HG02571 (cell line): Measurements from ENCODE around the gene RAPGEF1.

Experiments
- ATAC-seq: cut with Tn5 transposase; IDR thresholded peaks from one replicate; pipeline ENCODE4 v1.9.1; 2021; ENCODE audit warnings: mild to moderate bottlenecking, moderate library complexity; ENCODE audit not compliant: unreplicated experiment

RAPGEF1 gene

GRCh38 chr9:131732061-131732526 is 7.8 kb downstream of the RAPGEF1 start:
- no peak for ATAC-seq

- no peak for ATAC-seq
Measured at GRCh38 chr9:131731644-131732043, 8.2 kb downstream of the RAPGEF1 start.

GRCh38 chr9:131731237-131731636 is 8.6 kb downstream of the RAPGEF1 start:
- ATAC-seq: no peak

GRCh38 chr9:131728961-131729360 is 10.9 kb downstream of the RAPGEF1 start:
- peak; percentile 28 for ATAC-seq

- ATAC-seq: no peak
Measured at GRCh38 chr9:131728546-131728910, 11.3 kb downstream of the RAPGEF1 start.

GRCh38 chr9:131727795-131728545 is 11.9 kb downstream of the RAPGEF1 start:
- no peak for ATAC-seq

- ATAC-seq: no peak
Measured at GRCh38 chr9:131727184-131727759, 12.6 kb downstream of the RAPGEF1 start.

GRCh38 chr9:131724683-131725082 is 15.2 kb downstream of the RAPGEF1 start:
- ATAC-seq: no peak

- ATAC-seq: no peak
Measured at GRCh38 chr9:131723632-131724031, 16.2 kb downstream of the RAPGEF1 start.

GRCh38 chr9:131722255-131722654 is 17.6 kb downstream of the RAPGEF1 start:
- ATAC-seq: no peak

- ATAC-seq: no peak
Measured at GRCh38 chr9:131721076-131721475, 18.8 kb downstream of the RAPGEF1 start.

GRCh38 chr9:131720330-131720729 is 19.5 kb downstream of the RAPGEF1 start:
- no peak for ATAC-seq

- ATAC-seq: no peak
Measured at GRCh38 chr9:131719262-131719908, 20.5 kb downstream of the RAPGEF1 start.

- ATAC-seq: no peak
Measured at GRCh38 chr9:131717719-131718460, 22.0 kb downstream of the RAPGEF1 start.

GRCh38 chr9:131715906-131716305 is 24.0 kb downstream of the RAPGEF1 start:
- no peak for ATAC-seq

- ATAC-seq: no peak
Measured at GRCh38 chr9:131714821-131715220, 25.1 kb downstream of the RAPGEF1 start.

- ATAC-seq: no peak
Measured at GRCh38 chr9:131714161-131714646, 25.7 kb downstream of the RAPGEF1 start.

GRCh38 chr9:131713016-131713415 is 26.9 kb downstream of the RAPGEF1 start:
- ATAC-seq: no peak

GRCh38 chr9:131712151-131712716 is 27.6 kb downstream of the RAPGEF1 start:
- no peak for ATAC-seq

GRCh38 chr9:131709771-131710431 is 30.0 kb downstream of the RAPGEF1 start:
- peak; percentile 67 for ATAC-seq
